Amygdala (tissue), 56 donors: ENCODE measurements around the gene YWHAQ.

Experiments
- DNase-seq, 56 donors: peaks; one replicate each; lab custom pipeline; 2025; lab: John Stamatoyannopoulos, UW

The YWHAQ gene

GRCh38 chr2:9630736-9631552, at the start of gene YWHAQ:
Gene YWHAQ (minus strand): TSS chr2:9630997. CDS start chr2:9630452, 545 bp downstream.
- DNase-seq: peak; percentile 70 to 99 (median 98)

GRCh38 chr2:9680082-9680481, 49.3 kb upstream of the YWHAQ start:
- DNase-seq: no peak

- DNase-seq: no peak
Measured at GRCh38 chr2:9679218-9679617, 48.4 kb upstream of the YWHAQ start.

GRCh38 chr2:9678544-9678943, 47.7 kb upstream of the YWHAQ start:
- DNase-seq: no peak

GRCh38 chr2:9675415-9676351, 44.9 kb upstream of the YWHAQ start:
- peak in 14 of 56 donors; percentile 12 to 62 (median 36) for DNase-seq

- DNase-seq: peak in 1 of 56 donors; percentile 45
Measured at GRCh38 chr2:9674891-9675414, 44.2 kb upstream of the YWHAQ start.

- no peak for DNase-seq
Measured at GRCh38 chr2:9673914-9674481, 43.2 kb upstream of the YWHAQ start.

- peak in 1 of 56 donors; percentile 35 for DNase-seq
Measured at GRCh38 chr2:9668687-9669345, 38.0 kb upstream of the YWHAQ start.

- no peak for DNase-seq
Measured at GRCh38 chr2:9667826-9668225, 37.0 kb upstream of the YWHAQ start.

GRCh38 chr2:9666306-9666705, 35.5 kb upstream of the YWHAQ start:
- no peak for DNase-seq

GRCh38 chr2:9665898-9666297, 35.1 kb upstream of the YWHAQ start:
- no peak for DNase-seq

GRCh38 chr2:9664365-9664764, 33.6 kb upstream of the YWHAQ start:
- no peak for DNase-seq

GRCh38 chr2:9663008-9663879, 32.4 kb upstream of the YWHAQ start:
- DNase-seq: no peak

- no peak for DNase-seq
Measured at GRCh38 chr2:9661261-9661660, 30.5 kb upstream of the YWHAQ start.

- DNase-seq: peak in 3 of 56 donors; percentile 7 to 39 (median 18)
Measured at GRCh38 chr2:9660781-9661180, 30.0 kb upstream of the YWHAQ start.

- peak in 2 of 56 donors; percentile 21 to 24 for DNase-seq
Measured at GRCh38 chr2:9660154-9660553, 29.4 kb upstream of the YWHAQ start.

GRCh38 chr2:9658972-9659371, 28.2 kb upstream of the YWHAQ start:
- DNase-seq: no peak

GRCh38 chr2:9657731-9658130, 26.9 kb upstream of the YWHAQ start:
- no peak for DNase-seq

GRCh38 chr2:9657083-9657482, 26.3 kb upstream of the YWHAQ start:
- no peak for DNase-seq
